ENCODE measurements around the gene DCTPP1. TPM values are rescaled to one million over a fixed set of nuclear protein-coding genes. Genes with fewer than 3 reads are reported as not detected.

Gene DCTPP1
- total and polyA plus RNA-seq, 2 of the 13 experiments (the other 11 are each of a cell fraction or from before 2014, with no cell fraction given): 54.8 to 74.4 TPM

GRCh38 chr16:30377812-30378235 is 52.0 kb downstream of the DCTPP1 start (continued):
- 0 out of 2 replicates have a peak, but pooled peaks have one; percentile 15 for TF ChIP-seq ZNF546 (CRISPR knock-in tag; conservative IDR thresholded peaks at IDR 0.05)
- TF ChIP-seq ZNF878 (CRISPR knock-in tag; IDR thresholded peaks at IDR 0.05): peak; percentile 91
- TF ChIP-seq ZFP90 (CRISPR knock-in tag; IDR thresholded peaks at IDR 0.05; ENCODE audit: borderline replicate concordance): no peak
- no peak for TF ChIP-seq KLF9 (CRISPR knock-in tag; IDR thresholded peaks at IDR 0.05; ENCODE audit: low read depth)
- TF ChIP-seq ZNF770 (CRISPR knock-in tag; IDR thresholded peaks at IDR 0.05): 0 out of 2 replicates have a peak, but pooled peaks have one; percentile 0
- peak; percentile 71; the same call in 1 of the 2 replicates for TF ChIP-seq ZNF441 (CRISPR knock-in tag; IDR thresholded peaks at IDR 0.05; ENCODE audit: borderline replicate concordance)
- TF ChIP-seq SRY (CRISPR knock-in tag; IDR thresholded peaks at IDR 0.05): no peak; the same call in 1 of the 2 replicates
- no peak for TF ChIP-seq LCORL (IDR thresholded peaks at IDR 0.05)
- 0 out of 2 replicates have a peak, but pooled peaks have one; percentile 50 for TF ChIP-seq LCORL (CRISPR knock-in tag; IDR thresholded peaks at IDR 0.05)
- no peak for TF ChIP-seq ZNF432 (CRISPR knock-in tag; IDR thresholded peaks at IDR 0.05; ENCODE audit: borderline replicate concordance)
- no peak for TF ChIP-seq ZNF891 (CRISPR knock-in tag; IDR thresholded peaks at IDR 0.05)
- no peak for TF ChIP-seq NR2F1 (CRISPR knock-in tag; IDR thresholded peaks at IDR 0.05)
- no peak for TF ChIP-seq RFXAP (CRISPR knock-in tag; IDR thresholded peaks at IDR 0.05; ENCODE audit: borderline replicate concordance)
- TF ChIP-seq ETS1 (CRISPR knock-in tag; IDR thresholded peaks at IDR 0.05): no peak
- TF ChIP-seq ZNF652 (CRISPR knock-in tag; IDR thresholded peaks at IDR 0.05; ENCODE audit: borderline replicate concordance, low read depth): no peak
- no peak for TF ChIP-seq MYNN (CRISPR knock-in tag; IDR thresholded peaks at IDR 0.05; ENCODE audit: low read depth)
- TF ChIP-seq ZNF343 (CRISPR knock-in tag; IDR thresholded peaks at IDR 0.05): 0 out of 2 replicates have a peak, but pooled peaks have one; percentile 19
- TF ChIP-seq ZNF775 (CRISPR knock-in tag; IDR thresholded peaks at IDR 0.05; ENCODE audit: borderline replicate concordance): no peak
- no peak for TF ChIP-seq PRDM4 (CRISPR knock-in tag; IDR thresholded peaks at IDR 0.05; ENCODE audit: borderline replicate concordance)
- peak; percentile 9; the same call in 1 of the 2 replicates for TF ChIP-seq ZC3H4 (CRISPR knock-in tag; IDR thresholded peaks at IDR 0.05; ENCODE audit: borderline replicate concordance)
- TF ChIP-seq DPF2 (CRISPR knock-in tag; IDR thresholded peaks at IDR 0.05; ENCODE audit: borderline replicate concordance, low read depth): no peak
- peak; percentile 68; the same call in 1 of the 2 replicates for TF ChIP-seq ATF1 (CRISPR knock-in tag; IDR thresholded peaks at IDR 0.05)
- TF ChIP-seq SAFB2 (CRISPR knock-in tag; IDR thresholded peaks at IDR 0.05; ENCODE audit: borderline replicate concordance, low read depth): no peak
- TF ChIP-seq ZNF562 (CRISPR knock-in tag; IDR thresholded peaks at IDR 0.05; ENCODE audit: borderline replicate concordance): no peak
- no peak; a peak in 1 of 4 replicates for TF ChIP-seq EP300 (IDR thresholded peaks at IDR 0.05; ENCODE audit: low read depth in 2 of 2, low read length in 2 of 2)
- no peak for TF ChIP-seq EP300 (CRISPR knock-in tag; IDR thresholded peaks at IDR 0.05; ENCODE audit: borderline replicate concordance)
- TF ChIP-seq ZNF207 (IDR thresholded peaks at IDR 0.05; ENCODE audit: borderline replicate concordance): no peak

Data from HepG2 (cell line).